SK-N-SH treated with all-trans-retinoic acid at 6 μM for 48 hours (cell line): ENCODE results near the gene SRSF4.
A peak's percentile ranks its signal among the peaks of the same experiment; 100 is the strongest.

Experiments used
- ATAC-seq: fragments of 200-7000 bp; cut with Tn5 transposase; 3 replicates; pipeline ENCODE4 v1.9.1; 2020; ENCODE audit warnings: mild to moderate bottlenecking, moderate library complexity
- ARNTL ChIP-seq: fragments of 450-650 bp; formaldehyde crosslinking; IDR thresholded peaks from 2 replicates; pipeline ENCODE4 v1.5.0; 2020; ENCODE audit warnings: low read depth, mild to moderate bottlenecking, moderate library complexity, borderline replicate concordance
- BACH2 ChIP-seq: fragments of 250-450 bp; sonication (Bioruptor Pico); IDR thresholded peaks from 2 replicates; pipeline ENCODE4 v1.9.0; 2021; ENCODE audit warnings: mild to moderate bottlenecking, borderline replicate concordance
- CSDC2 ChIP-seq: fragments of 250-450 bp; sonication (Bioruptor Pico); IDR thresholded peaks from 2 replicates; pipeline ENCODE4 v1.5.0; 2020; ENCODE audit warnings: mild to moderate bottlenecking, moderate library complexity
- ESRRG ChIP-seq: fragments of 250-450 bp; sonication (Bioruptor Pico); IDR thresholded peaks from 2 replicates; pipeline ENCODE4 v1.6.1; 2021; ENCODE audit warnings: mild to moderate bottlenecking
- GLIS3 ChIP-seq: fragments of 250-450 bp; sonication (Bioruptor Pico); IDR thresholded peaks from 2 replicates; pipeline ENCODE4 v1.5.0; 2020; ENCODE audit warnings: mild to moderate bottlenecking, moderate library complexity
- ISL1 ChIP-seq: fragments of 250-450 bp; sonication (Bioruptor Pico); IDR thresholded peaks from 2 replicates; pipeline ENCODE4 v2.1.2; 2022; ENCODE audit warnings: mild to moderate bottlenecking, moderate library complexity
- PPARA ChIP-seq: fragments of 250-450 bp; sonication (Bioruptor Pico); IDR thresholded peaks from 2 replicates; pipeline ENCODE4 v1.5.0; 2020; ENCODE audit warnings: mild to moderate bottlenecking, borderline replicate concordance
- SNAI2 ChIP-seq: fragments of 250-450 bp; sonication (Bioruptor Pico); IDR thresholded peaks from 2 replicates; pipeline ENCODE4 v1.5.0; 2020; ENCODE audit warnings: mild to moderate bottlenecking, moderate library complexity
- TCF4 ChIP-seq: fragments of 250-450 bp; sonication (Bioruptor Pico); IDR thresholded peaks from 2 replicates; pipeline ENCODE4 v1.8.0; 2021; ENCODE audit warnings: mild to moderate bottlenecking, moderate library complexity, borderline replicate concordance
- TOX ChIP-seq: fragments of 250-450 bp; sonication (Bioruptor Pico); IDR thresholded peaks from 2 replicates; pipeline ENCODE4 v1.8.0; 2021; ENCODE audit warnings: mild to moderate bottlenecking, moderate library complexity, borderline replicate concordance
- ZC3H10 ChIP-seq: fragments of 250-450 bp; sonication (Bioruptor Pico); IDR thresholded peaks from 2 replicates; pipeline ENCODE4 v1.5.1; 2021; ENCODE audit warnings: mild to moderate bottlenecking, moderate library complexity
- ZFP3 ChIP-seq: fragments of 250-450 bp; sonication (Bioruptor Pico); IDR thresholded peaks from 2 replicates; pipeline ENCODE4 v1.5.0; 2020; ENCODE audit warnings: mild to moderate bottlenecking, moderate library complexity
- ZFP30 ChIP-seq: fragments of 450-650 bp; formaldehyde crosslinking; IDR thresholded peaks from 2 replicates; pipeline ENCODE4 v1.5.0; 2022; ENCODE audit warnings: mild to moderate bottlenecking, moderate library complexity
- ZNF565 ChIP-seq: fragments of 450-650 bp; formaldehyde crosslinking; conservative IDR thresholded peaks from 2 replicates; pipeline ENCODE4 v1.5.0; 2020; ENCODE audit warnings: low read depth, mild to moderate bottlenecking, moderate library complexity
- ZNF70 ChIP-seq: fragments of 450-650 bp; formaldehyde crosslinking; IDR thresholded peaks from 2 replicates; pipeline ENCODE4 v1.5.0; 2020; ENCODE audit warnings: mild to moderate bottlenecking, moderate library complexity
- ZNF8 ChIP-seq: fragments of 450-650 bp; formaldehyde crosslinking; IDR thresholded peaks from 2 replicates; pipeline ENCODE4 v1.5.0; 2020; ENCODE audit warnings: mild to moderate bottlenecking, moderate library complexity
- TF ChIP-seq, protein P1 (sequence below): fragments of 250-450 bp; sonication (Bioruptor Pico); IDR thresholded peaks from 2 replicates; pipeline ENCODE4 v1.8.0; 2021; ENCODE audit warnings: low read depth, mild to moderate bottlenecking, moderate library complexity, borderline replicate concordance
- TF ChIP-seq, protein P2 (sequence below): fragments of 250-450 bp; sonication (Bioruptor Pico); IDR thresholded peaks from 2 replicates; pipeline ENCODE4 v1.8.0; 2020; ENCODE audit warnings: mild to moderate bottlenecking, moderate library complexity, borderline replicate concordance
- TF ChIP-seq, protein P3 (sequence below): fragments of 250-450 bp; sonication (Bioruptor Pico); IDR thresholded peaks from 2 replicates; pipeline ENCODE4 v1.5.1; 2021; ENCODE audit warnings: mild to moderate bottlenecking, moderate library complexity

The SRSF4 gene

DNA sequence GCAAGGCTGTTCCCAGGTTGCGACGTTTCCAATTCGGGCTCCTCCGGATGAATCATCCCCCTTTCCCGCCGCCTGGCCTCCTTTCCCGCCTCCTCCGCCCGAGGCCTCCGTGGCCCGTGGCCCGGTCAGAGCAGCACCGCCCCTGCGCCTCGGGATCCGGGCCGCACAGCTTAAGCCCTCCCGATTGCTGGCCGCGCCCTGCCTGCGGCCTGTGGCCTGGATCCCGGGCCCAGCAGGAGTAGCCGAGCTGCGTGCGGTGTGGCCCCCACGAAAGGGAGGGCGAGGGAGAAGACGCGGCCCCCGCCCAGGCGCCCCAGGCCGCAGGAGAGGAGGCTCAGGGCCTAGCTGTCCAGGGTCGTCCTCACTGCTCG is 59.0 kb downstream of the SRSF4 start (continued):
- TF ChIP-seq, protein P1, sequence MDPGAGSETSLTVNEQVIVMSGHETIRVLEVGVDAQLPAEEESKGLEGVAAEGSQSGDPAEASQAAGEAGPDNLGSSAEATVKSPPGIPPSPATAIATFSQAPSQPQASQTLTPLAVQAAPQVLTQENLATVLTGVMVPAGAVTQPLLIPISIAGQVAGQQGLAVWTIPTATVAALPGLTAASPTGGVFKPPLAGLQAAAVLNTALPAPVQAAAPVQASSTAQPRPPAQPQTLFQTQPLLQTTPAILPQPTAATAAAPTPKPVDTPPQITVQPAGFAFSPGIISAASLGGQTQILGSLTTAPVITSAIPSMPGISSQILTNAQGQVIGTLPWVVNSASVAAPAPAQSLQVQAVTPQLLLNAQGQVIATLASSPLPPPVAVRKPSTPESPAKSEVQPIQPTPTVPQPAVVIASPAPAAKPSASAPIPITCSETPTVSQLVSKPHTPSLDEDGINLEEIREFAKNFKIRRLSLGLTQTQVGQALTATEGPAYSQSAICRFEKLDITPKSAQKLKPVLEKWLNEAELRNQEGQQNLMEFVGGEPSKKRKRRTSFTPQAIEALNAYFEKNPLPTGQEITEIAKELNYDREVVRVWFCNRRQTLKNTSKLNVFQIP (CRISPR knock-in tag): no peak

DNA sequence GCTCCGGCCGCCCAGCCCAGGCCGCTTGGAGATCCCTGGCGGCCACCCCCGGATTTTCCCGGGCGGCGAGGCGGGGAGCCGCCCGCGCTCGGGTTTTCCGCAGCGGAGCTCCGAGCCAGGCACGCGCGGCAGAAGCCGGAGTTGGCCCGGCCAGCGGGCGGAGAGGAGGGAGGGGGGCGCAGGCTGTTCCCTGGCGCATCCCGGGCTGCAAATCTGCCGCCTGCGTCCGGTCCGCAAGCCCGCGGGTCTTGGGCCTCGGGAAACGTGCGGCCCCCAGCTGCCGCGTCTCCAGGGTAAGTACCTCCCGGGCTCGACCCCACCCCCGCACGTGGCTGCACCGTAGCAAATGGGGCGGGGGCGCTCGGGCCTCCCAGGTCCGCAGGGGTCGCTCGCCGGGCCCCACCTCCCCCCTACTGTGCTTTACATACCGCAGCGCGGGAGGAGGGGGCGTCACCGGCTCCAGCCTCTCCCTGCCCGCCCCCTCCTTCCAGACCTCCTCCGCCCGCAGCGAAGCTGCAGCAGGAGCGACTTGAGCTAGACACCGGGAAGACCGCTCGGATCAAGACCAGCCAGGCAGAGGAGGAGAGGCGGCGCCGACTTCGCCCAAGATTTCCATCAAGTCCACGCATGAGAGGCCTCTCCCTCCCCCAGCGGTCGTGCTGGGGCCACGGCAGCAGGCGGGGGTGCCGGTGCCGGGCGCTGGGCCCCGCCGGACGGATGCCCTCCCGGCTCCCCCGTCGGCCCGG is 59.6 kb downstream of the SRSF4 start:
- TF ChIP-seq ZFP30 (CRISPR knock-in tag) (no peak), ESRRG (CRISPR knock-in tag) (no peak), ZC3H10 (CRISPR knock-in tag) (no peak), TCF4 (no peak), TOX (CRISPR knock-in tag) (no peak), ZNF8 (no peak), CSDC2 (no peak), SNAI2 (CRISPR knock-in tag) (no peak), ISL1 (CRISPR knock-in tag) (no peak), BACH2 (no peak), ZNF565 (CRISPR knock-in tag) (no peak), ARNTL (CRISPR knock-in tag) (no peak), ZNF70 (CRISPR knock-in tag) (no peak), PPARA (CRISPR knock-in tag) (no peak), ZFP3 (CRISPR knock-in tag) (no peak), GLIS3 (no peak)
- TF ChIP-seq, protein P2, sequence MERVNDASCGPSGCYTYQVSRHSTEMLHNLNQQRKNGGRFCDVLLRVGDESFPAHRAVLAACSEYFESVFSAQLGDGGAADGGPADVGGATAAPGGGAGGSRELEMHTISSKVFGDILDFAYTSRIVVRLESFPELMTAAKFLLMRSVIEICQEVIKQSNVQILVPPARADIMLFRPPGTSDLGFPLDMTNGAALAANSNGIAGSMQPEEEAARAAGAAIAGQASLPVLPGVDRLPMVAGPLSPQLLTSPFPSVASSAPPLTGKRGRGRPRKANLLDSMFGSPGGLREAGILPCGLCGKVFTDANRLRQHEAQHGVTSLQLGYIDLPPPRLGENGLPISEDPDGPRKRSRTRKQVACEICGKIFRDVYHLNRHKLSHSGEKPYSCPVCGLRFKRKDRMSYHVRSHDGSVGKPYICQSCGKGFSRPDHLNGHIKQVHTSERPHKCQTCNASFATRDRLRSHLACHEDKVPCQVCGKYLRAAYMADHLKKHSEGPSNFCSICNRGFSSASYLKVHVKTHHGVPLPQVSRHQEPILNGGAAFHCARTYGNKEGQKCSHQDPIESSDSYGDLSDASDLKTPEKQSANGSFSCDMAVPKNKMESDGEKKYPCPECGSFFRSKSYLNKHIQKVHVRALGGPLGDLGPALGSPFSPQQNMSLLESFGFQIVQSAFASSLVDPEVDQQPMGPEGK (CRISPR knock-in tag): no peak
- TF ChIP-seq, protein P1 (CRISPR knock-in tag): no peak
- TF ChIP-seq, protein P3, sequence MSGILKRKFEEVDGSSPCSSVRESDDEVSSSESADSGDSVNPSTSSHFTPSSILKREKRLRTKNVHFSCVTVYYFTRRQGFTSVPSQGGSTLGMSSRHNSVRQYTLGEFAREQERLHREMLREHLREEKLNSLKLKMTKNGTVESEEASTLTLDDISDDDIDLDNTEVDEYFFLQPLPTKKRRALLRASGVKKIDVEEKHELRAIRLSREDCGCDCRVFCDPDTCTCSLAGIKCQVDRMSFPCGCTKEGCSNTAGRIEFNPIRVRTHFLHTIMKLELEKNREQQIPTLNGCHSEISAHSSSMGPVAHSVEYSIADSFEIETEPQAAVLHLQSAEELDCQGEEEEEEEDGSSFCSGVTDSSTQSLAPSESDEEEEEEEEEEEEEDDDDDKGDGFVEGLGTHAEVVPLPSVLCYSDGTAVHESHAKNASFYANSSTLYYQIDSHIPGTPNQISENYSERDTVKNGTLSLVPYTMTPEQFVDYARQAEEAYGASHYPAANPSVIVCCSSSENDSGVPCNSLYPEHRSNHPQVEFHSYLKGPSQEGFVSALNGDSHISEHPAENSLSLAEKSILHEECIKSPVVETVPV (CRISPR knock-in tag): no peak
- 0 out of 3 replicates have a peak, but pooled peaks have one; percentile 0 for ATAC-seq

DNA sequence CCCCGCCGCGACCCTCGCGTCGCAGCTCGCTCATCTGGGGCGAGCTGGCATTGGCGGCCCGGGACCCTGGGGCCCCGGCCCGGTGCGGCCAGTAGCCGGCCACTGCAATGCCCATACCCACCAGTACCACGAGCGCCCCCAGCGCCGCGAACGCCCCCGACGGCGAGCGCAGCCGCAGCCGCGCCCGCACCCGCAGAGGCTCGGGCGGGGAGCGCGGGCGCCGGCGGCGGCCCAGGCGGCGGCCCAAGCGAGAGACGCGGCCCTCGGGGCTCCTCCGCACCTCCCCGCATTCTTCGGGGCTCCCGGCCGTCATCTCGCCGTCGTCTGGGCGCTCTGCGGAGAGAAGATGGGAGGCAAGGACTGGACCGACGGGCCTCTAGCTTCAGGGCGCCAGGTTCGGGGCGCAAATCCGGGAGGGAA is 60.2 kb downstream of the SRSF4 start:
- ATAC-seq: no peak
- TF ChIP-seq CSDC2: no peak
- no peak for TF ChIP-seq ZNF70 (CRISPR knock-in tag)
- no peak for TF ChIP-seq ZC3H10 (CRISPR knock-in tag)
- TF ChIP-seq ESRRG (CRISPR knock-in tag): no peak
- TF ChIP-seq, protein P3 (CRISPR knock-in tag): no peak
- TF ChIP-seq PPARA (CRISPR knock-in tag): no peak
- no peak for TF ChIP-seq TOX (CRISPR knock-in tag)
- TF ChIP-seq, protein P1 (CRISPR knock-in tag): no peak
- TF ChIP-seq ZFP3 (CRISPR knock-in tag): no peak
- TF ChIP-seq TCF4: no peak
- no peak for TF ChIP-seq ZFP30 (CRISPR knock-in tag)
- TF ChIP-seq, protein P2 (CRISPR knock-in tag): no peak
- TF ChIP-seq ZNF565 (CRISPR knock-in tag): no peak
